Uterus (tissue), 2 donors: Measurements from ENCODE around the gene ATF6.

Experiments used
- CTCF ChIP-seq, 4 experiments: fragments of 200-600 bp in 2 of 4; fragments of 450-650 bp in 2 of 4; sonication (generic) in 2 of 4; IDR thresholded peaks; one replicate each; pipeline ENCODE4 v1.5.1; 2016 to 2019; ENCODE audit warnings: antibody characterized with exemption in 4 of 4, mild to moderate bottlenecking in 2 of 4, moderate library complexity in 1 of 4
- POLR2A ChIP-seq, 2 donors: fragments of 450-650 bp; IDR thresholded peaks; one replicate each; pipeline ENCODE4 v1.6.1; 2016; ENCODE audit warnings: antibody characterized with exemption in 2 of 2, mild to moderate bottlenecking in 1 of 2, moderate library complexity in 1 of 2

DNA sequence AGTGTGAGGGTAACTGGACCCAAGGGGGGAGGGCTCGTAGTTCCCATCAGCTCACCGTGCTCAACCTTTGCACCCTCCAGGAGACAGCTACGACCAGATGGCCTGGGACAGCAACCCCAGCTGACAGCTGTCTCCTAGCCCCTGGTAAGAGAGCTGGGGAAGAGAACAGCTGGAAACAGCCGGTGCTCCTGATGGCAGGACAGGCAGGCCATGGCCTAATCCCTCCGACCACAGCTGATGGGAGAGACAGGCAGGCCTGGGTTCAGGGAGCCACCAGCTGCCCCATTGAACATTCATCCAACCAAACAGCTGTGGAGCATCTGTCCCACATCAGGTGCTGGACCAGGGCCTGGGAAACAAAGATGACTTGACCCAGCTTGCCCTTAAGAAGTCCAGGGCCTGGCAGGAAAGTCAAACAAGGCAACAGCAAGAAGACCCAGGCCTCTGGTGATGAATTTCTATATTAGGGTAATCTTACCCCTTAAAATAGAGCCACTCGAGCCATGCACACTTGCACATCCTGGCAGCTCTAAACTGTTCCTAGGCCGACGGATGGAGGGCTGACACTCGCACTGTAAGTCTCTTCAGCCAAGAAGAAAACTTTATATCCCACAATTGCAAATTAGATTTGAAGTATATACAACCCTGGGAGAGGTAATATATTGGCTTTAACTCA lies 245.4 kb downstream of the ATF6 start:
- TF ChIP-seq CTCF (IDR thresholded peaks at IDR 0.05) (no peak), POLR2A (IDR thresholded peaks at IDR 0.05) (no peak)
